Thyroid gland (tissue), 4 donors: Measurements from ENCODE around the gene GRAMD1A. TPM values are rescaled to one million over a fixed set of nuclear protein-coding genes. Genes with fewer than 3 reads are reported as not detected.

Experiments used
- DNase-seq, 2 donors: peaks; one replicate each; pipeline ENCODE4 v3.0.0-alpha.2; 2019
- H3K27ac ChIP-seq, 3 donors: fragments of 200-600 bp; sonication (generic); 1 replicate in 2 of 3; 2 replicates in 1 of 3; pipeline ENCODE4 v1.5.1; 2016 to 2019; ENCODE audit warnings: mild to moderate bottlenecking in 1 of 3, moderate library complexity in 1 of 3
- H3K27me3 ChIP-seq: fragments of 200-600 bp; sonication (generic); one replicate; pipeline ENCODE4 v1.5.1; 2019
- H3K36me3 ChIP-seq, 2 donors: fragments of 200-600 bp; sonication (generic); one replicate each; pipeline ENCODE4 v1.5.1; 2016 to 2019
- H3K4me1 ChIP-seq, 2 donors: fragments of 200-600 bp; sonication (generic); one replicate each; pipeline ENCODE4 v1.5.1; 2017 to 2019
- H3K4me3 ChIP-seq, 3 donors: fragments of 200-600 bp; sonication (generic); replicated peaks in 1 of 3; 1 replicate in 2 of 3; 2 replicates in 1 of 3; pipeline ENCODE4 v1.5.1; 2016; ENCODE audit warnings: mild to moderate bottlenecking in 1 of 3
- H3K9me3 ChIP-seq: fragments of 200-600 bp; sonication (generic); one replicate; pipeline ENCODE4 v1.5.1; 2017
- CTCF ChIP-seq, 6 experiments: fragments of 200-600 bp in 3 of 6; fragments of 450-650 bp in 3 of 6; sonication (generic) in 3 of 6; IDR thresholded peaks; one replicate each; pipeline ENCODE4 v1.5.1; 2016 to 2019; ENCODE audit warnings: antibody characterized with exemption in 6 of 6, mild to moderate bottlenecking in 2 of 6, inconsistent platforms in 1 of 6, moderate library complexity in 1 of 6
- POLR2A ChIP-seq, 2 donors: fragments of 450-650 bp; IDR thresholded peaks; one replicate each; pipeline ENCODE4 v1.6.1; 2017; ENCODE audit warnings: antibody characterized with exemption in 2 of 2, mild to moderate bottlenecking in 2 of 2, moderate library complexity in 1 of 2
- WGBS, 2 donors: methylation state at CpG; one replicate each; pipeline ENCODE4 v1.1.5; 2017; 5-methylcytosine and 5-hydroxymethylcytosine counted together
- intact Hi-C: fragments of 100-400 bp; cut with DNase I; formaldehyde crosslinking; loops from one replicate; pipeline ENCODE4 v1.15.1; 2023
- total RNA-seq, 4 donors: library from RNA; depleted of rRNA; stranded (reverse); fragments of >200 nt; gene quantifications; one replicate each; pipeline ENCODE4 v1.2.3, GENCODE V29; 2016

The GRAMD1A gene
- 10 to 100 TPM; 33.4 to 57.5 (median 47.0) TPM for total RNA-seq

DNA sequence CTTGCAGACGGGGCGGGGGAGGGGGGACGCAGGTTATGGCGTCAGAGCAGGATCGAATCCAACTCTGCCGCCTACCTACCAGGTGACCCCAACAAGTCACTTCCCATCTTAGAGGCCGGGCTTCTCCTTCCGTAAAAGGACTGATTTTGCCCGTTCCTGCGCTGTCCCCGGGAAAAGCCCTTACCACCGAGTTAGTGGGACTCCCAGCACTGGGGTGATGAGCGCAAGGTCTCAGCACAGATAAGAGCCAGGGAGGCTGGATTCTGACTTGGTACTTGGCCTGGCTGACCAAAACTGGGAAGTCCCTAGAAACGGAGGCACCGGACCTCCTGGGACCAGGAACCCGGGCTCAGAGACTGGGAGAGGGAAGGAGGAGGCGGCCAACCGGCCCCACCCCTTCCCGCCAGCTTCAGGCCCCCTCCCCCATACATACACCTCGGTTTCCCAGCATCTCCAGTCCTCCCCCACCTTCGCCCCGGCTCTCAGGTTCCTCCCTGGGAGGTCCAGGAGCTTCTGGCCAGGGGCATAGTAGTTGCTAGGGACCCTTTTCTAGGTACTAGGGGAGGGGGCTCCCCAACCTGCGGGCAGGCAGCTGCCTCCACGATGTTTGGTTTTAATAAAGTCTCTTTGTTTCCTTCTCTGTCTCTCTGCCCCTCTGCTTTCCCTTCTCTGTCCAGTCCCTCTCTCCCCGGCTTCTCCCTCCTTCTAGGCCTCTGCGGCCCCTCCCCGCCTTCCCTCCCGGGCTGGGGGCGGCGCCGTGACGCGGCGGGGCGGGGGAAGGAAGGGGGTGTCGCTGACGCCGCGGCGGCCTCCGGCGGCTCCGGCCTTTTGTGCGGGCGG, at the start of gene GRAMD1A:
GRAMD1A (plus strand) TSS at position 826 of the 840 bp plus-strand sequence. CDS start 156 bp downstream, outside the sequence.
- TF ChIP-seq POLR2A (IDR thresholded peaks at IDR 0.05) (peak; percentile 38 to 62), CTCF (IDR thresholded peaks at IDR 0.05) (no peak)
- DNase-seq = peak; percentile 88
- 0 to 3% methylated on average over 26 to 38 of the region's 45 CpGs for WGBS, 2 donors
- Histone ChIP-seq H3K9me3 (no peaks in the 10 kb centered on the region), H3K4me1 (peaks cover 25 to 59% of the 10 kb centered on the region in 2 donors), H3K27me3 (no peaks in the 10 kb centered on the region), H3K36me3 (no peaks in the 10 kb centered on the region), H3K4me3 (peak within 1 kb of the TSS; percentile 3 to 97 (median 69)), H3K27ac (peak within 1 kb of the TSS; percentile 98 to 100 (median 99))
- intact Hi-C loops = no loop called here

GRCh38 chr19:34953092-34953491, 47.0 kb upstream of the GRAMD1A start:
- Histone ChIP-seq H3K27ac (no peak overlapping the region), H3K9me3 (no peaks in the 10 kb centered on the region), H3K4me1 (no peaks in the 10 kb centered on the region), H3K27me3 (no peaks in the 10 kb centered on the region), H3K4me3 (no peak overlapping the region), H3K36me3 (peaks cover 9 to 15% of the 10 kb centered on the region in 2 donors)
- intact Hi-C loops = no loop called here
- no peak for DNase-seq
- TF ChIP-seq CTCF (IDR thresholded peaks at IDR 0.05) (no peak), POLR2A (IDR thresholded peaks at IDR 0.05) (no peak)

GRCh38 chr19:34957830-34958751, 42.0 kb upstream of the GRAMD1A start:
- Histone ChIP-seq H3K27me3 (no peaks in the 10 kb centered on the region), H3K4me3 (no peak overlapping the region), H3K36me3 (peaks cover 31 to 34% of the 10 kb centered on the region in 2 donors), H3K9me3 (no peaks in the 10 kb centered on the region), H3K27ac (no peak overlapping the region), H3K4me1 (peaks cover 11 to 14% of the 10 kb centered on the region in 2 donors)
- intact Hi-C loops = no loop called here
- DNase-seq = no peak
- TF ChIP-seq CTCF (IDR thresholded peaks at IDR 0.05) = no peak
- TF ChIP-seq POLR2A (IDR thresholded peaks at IDR 0.05) = no peak
- WGBS, 2 donors = 94 to 98% methylated on average over 22 of the region's 22 CpGs

- 91 to 97% methylated on average over 7 of the region's 7 CpGs for WGBS, 2 donors
- Histone ChIP-seq H3K4me1 (peaks cover 12 to 15% of the 10 kb centered on the region in 2 donors), H3K27ac (no peak overlapping the region), H3K36me3 (peaks cover 31 to 34% of the 10 kb centered on the region in 2 donors), H3K4me3 (no peak overlapping the region), H3K27me3 (no peaks in the 10 kb centered on the region), H3K9me3 (no peaks in the 10 kb centered on the region)
- intact Hi-C loops = no loop called here
- TF ChIP-seq CTCF (IDR thresholded peaks at IDR 0.05) = no peak
- no peak for TF ChIP-seq POLR2A (IDR thresholded peaks at IDR 0.05)
- DNase-seq = no peak
These were observed 41.1 kb upstream of the GRAMD1A start for GRCh38 chr19:34959021-34959420.
